ENCODE data around the gene RSPRY1.
"Not testable (repeated sequence)": the region's sequence is repeated elsewhere in the genome, so short reads cannot be mapped to it uniquely, and the experiment has no call there.

The RSPRY1 gene

DNA sequence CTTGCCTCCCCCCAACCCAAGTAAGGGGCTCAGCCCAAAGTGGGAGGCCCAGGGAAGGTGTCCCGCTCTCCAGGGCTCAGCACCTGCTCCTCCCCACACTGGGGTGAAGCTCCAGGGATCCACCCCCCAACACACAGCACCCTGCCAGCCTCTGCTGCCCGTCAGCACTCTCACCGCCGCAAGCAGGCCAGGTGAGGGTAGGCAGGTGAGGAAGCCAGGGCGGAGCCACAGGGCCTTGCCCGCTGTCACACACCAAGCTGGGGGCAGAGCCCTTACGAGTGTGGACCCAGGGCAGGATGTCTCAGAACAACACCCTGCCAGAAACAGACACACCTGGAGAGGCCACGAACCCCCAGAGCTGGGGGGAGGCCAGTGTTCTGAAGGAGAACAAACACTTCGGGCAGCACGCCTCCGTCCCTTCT, 78.8 kb downstream of the RSPRY1 start:
- Mint-ChIP-seq H3K27me3 (ENCODE audit: low read depth) (peaks cover 14% of the 10 kb centered on the region), H3K4me3 (no peak overlapping the region), H3K9me3 (no peaks in the 10 kb centered on the region), H3K36me3 (ENCODE audit: low read depth) (no peaks in the 10 kb centered on the region), H3K4me1 (peaks cover 5% of the 10 kb centered on the region), H3K27ac (no peak overlapping the region)
- TF ChIP-seq, protein P1, sequence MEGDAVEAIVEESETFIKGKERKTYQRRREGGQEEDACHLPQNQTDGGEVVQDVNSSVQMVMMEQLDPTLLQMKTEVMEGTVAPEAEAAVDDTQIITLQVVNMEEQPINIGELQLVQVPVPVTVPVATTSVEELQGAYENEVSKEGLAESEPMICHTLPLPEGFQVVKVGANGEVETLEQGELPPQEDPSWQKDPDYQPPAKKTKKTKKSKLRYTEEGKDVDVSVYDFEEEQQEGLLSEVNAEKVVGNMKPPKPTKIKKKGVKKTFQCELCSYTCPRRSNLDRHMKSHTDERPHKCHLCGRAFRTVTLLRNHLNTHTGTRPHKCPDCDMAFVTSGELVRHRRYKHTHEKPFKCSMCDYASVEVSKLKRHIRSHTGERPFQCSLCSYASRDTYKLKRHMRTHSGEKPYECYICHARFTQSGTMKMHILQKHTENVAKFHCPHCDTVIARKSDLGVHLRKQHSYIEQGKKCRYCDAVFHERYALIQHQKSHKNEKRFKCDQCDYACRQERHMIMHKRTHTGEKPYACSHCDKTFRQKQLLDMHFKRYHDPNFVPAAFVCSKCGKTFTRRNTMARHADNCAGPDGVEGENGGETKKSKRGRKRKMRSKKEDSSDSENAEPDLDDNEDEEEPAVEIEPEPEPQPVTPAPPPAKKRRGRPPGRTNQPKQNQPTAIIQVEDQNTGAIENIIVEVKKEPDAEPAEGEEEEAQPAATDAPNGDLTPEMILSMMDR (IDR thresholded peaks at IDR 0.05; ENCODE audit: unreplicated experiment in 3 of 3), result no peak

DNA sequence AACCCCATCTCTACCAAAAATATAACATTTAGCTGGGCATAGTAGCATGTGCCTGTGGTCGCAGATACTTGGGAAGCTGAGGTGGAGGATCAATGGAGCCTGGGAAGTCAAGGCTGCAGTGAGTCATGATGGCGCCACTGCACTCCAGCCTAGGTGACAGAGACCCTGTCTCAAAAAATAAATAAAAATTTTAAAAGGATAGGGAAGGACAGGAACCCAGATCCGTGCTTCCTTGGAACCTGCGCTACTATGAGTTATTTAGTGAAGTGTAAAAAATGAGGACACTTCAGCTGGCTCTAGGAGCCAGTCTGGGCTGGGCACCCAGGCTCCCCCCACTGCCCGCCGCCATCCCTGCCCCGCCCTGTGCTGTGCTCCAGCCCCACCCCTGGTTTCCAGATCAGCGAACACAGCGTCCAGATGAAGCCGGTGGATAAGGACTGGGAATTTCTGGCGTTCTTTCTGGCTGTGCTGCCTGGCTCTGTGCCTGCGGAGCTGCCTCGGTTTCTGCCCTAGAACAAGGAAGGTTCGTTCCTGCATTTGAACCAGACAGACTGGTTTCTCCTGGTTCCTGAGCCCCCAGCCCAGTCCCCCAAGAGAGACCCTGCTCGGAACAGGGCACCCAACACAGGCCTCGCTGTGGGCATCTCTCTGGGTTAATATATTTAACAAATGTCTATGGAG, 79.9 kb downstream of the RSPRY1 start:
- Mint-ChIP-seq H3K27me3 (ENCODE audit: low read depth) (peaks cover 14% of the 10 kb centered on the region), H3K36me3 (ENCODE audit: low read depth) (no peaks in the 10 kb centered on the region), H3K27ac (peak overlapping the region; percentile 63 to 82 (median 79)), H3K4me3 (no peak overlapping the region), H3K9me3 (no peaks in the 10 kb centered on the region), H3K4me1 (no peaks in the 10 kb centered on the region)
- TF ChIP-seq, protein P1 (IDR thresholded peaks at IDR 0.05; ENCODE audit: unreplicated experiment in 3 of 3), result no peak

DNA sequence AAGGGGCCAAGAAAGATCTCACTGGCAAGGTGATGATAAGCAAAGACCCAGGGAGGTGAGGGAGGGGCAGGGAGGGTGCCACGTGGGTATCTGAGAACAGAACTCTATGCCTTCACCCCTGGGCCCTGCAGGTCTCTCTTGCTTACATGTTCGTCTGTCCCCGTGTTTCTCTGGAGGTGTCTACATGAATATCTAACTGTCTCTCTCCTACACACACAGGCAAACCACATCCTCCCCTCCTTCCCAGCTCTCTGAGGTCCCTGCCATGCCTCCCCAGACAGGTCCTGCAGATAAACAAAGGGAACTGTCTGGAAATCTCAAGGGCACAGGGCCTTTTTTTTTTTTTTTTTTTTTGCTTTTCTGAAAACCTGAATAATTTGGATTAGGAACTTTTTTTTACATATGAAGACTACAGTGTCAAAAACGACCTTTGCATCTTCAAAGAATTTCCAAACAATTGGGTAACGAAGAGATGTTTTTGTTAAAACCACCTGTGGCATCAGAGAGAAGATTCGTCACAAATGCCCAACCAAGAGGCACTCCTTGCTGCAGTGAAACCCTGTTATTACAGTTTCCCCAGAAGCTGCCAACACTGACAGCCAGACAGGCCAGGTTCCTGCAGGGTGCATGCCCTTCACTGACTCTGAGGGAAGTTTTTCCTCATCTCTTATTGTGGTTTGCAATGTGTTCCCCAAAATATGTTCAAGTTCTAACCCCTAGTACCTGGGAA, 80.6 kb downstream of the RSPRY1 start:
- Mint-ChIP-seq H3K9me3 (no peaks in the 10 kb centered on the region), H3K27me3 (ENCODE audit: low read depth) (peaks cover 14% of the 10 kb centered on the region), H3K4me1 (no peaks in the 10 kb centered on the region), H3K36me3 (ENCODE audit: low read depth) (no peaks in the 10 kb centered on the region), H3K27ac (peak overlapping the region; percentile 63 to 82 (median 79)), H3K4me3 (no peak overlapping the region)
- TF ChIP-seq, protein P1 (IDR thresholded peaks at IDR 0.05; ENCODE audit: unreplicated experiment in 3 of 3), result no peak

DNA sequence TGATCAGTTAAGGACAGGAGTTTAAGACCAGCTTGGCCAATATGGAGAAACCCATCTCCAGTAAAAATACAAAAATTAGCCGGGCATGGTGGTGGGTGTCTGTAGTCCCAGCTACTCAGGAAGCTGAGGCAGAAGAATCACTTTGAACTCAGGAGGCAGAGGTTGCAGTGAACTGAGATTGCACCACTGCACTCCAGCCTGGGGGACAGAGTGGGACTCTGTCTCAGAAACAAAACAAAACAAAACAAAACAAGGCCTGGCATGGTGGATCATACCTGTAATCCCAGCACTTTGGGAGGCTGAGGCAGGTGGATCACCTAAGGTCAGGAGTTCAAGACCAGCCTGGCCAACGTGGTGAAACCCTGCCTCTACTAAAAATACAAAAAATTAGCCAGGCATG, 81.2 kb downstream of the RSPRY1 start:
- H3K9me3 Mint-ChIP-seq; H3K27ac Mint-ChIP-seq; H3K4me3 Mint-ChIP-seq; H3K36me3 Mint-ChIP-seq (ENCODE audit: low read depth); H3K4me1 Mint-ChIP-seq: not testable (repeated sequence)
- H3K27me3 Mint-ChIP-seq (ENCODE audit: low read depth), result peaks cover 14% of the 10 kb centered on the region

DNA sequence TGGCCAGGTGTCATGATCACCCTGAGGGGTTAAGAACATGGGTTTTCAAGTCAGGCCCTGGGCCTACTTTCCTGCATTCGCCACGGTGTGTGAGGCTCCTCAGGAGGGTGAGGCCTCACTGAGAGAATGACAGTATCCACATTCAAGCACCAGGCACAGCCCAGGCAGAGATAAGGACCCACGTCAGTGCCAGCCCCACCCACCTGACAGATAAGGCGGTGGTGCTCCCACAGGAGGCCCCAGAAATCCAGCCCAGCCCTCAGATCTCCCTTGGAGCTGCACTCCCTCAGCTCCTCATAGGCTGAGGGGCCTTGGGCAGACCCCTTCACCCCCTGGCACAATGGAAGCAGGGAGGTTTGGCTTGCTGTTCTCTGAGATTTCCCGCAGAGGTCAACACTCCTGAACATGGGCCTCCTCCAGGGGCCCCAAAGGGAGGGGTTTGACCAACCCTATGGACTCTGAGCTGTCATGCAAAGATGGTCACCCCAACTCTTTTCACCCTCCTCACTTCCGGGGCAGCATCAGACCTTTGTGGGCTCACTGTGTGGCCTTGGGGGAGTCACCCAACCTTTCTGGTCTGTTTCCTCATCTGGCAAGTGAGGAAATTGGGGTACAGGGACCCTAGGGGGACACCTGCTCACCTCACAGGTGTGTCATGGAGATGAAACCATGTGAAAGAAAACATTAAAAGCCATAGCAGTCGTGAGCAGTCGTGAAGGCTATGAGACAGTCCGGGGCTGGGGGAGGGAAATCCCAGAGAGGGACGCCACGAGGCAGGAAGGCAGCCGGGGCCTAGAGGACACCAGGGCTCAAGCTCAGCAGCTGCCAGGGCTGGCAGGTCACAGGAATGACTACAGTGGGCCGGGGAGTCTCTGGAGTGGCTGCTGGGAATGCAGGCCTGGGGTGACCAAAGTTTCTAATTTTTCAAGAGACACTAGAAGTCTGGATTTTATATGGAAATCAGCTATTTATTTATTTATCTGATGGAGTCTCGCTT, 83.0 kb downstream of the RSPRY1 start:
- Mint-ChIP-seq H3K27me3 (ENCODE audit: low read depth) (peaks cover 14% of the 10 kb centered on the region), H3K36me3 (ENCODE audit: low read depth) (no peaks in the 10 kb centered on the region), H3K27ac (no peak overlapping the region), H3K4me1 (no peaks in the 10 kb centered on the region), H3K4me3 (no peak overlapping the region), H3K9me3 (no peaks in the 10 kb centered on the region)
- TF ChIP-seq, protein P1 (IDR thresholded peaks at IDR 0.05; ENCODE audit: unreplicated experiment in 3 of 3), result no peak
